Osteoblast (primary cell): ENCODE results near the gene OR2V2. TPM values are rescaled to one million over a fixed set of nuclear protein-coding genes. Genes with fewer than 3 reads are reported as not detected.

Source experiments
- DNase-seq: peaks from one replicate; pipeline ENCODE4 v3.0.0; 2011; ENCODE audit warnings: low spot score, mixed read lengths; ENCODE audit not compliant: insufficient read length; ENCODE audit errors: missing footprints
- H2AFZ ChIP-seq: 2 replicates; pipeline ENCODE4 v1.6.0; 2011; ENCODE audit warnings: mild to moderate bottlenecking, low read length
- H3K27ac ChIP-seq: 2 replicates; pipeline ENCODE4 v1.5.1; 2011; ENCODE audit warnings: mild to moderate bottlenecking, low read depth, low read length, moderate library complexity
- H3K27me3 ChIP-seq: 2 replicates; pipeline ENCODE4 v1.6.0; 2012; ENCODE audit warnings: mild to moderate bottlenecking, control low read depth, inconsistent platforms, low read length, moderate library complexity; ENCODE audit not compliant: insufficient read depth
- H3K36me3 ChIP-seq: 2 replicates; pipeline ENCODE4 v1.5.1; 2011; ENCODE audit warnings: mild to moderate bottlenecking, low read length, control low read depth, moderate library complexity; ENCODE audit not compliant: insufficient read depth
- H3K4me1 ChIP-seq: 2 replicates; pipeline ENCODE4 v1.5.1; 2011; ENCODE audit warnings: mild to moderate bottlenecking, low read length, control low read depth, moderate library complexity; ENCODE audit not compliant: insufficient read depth
- H3K4me2 ChIP-seq: 2 replicates; pipeline ENCODE4 v1.6.0; 2011; ENCODE audit warnings: mild to moderate bottlenecking, low read length; ENCODE audit not compliant: insufficient read depth
- H3K4me3 ChIP-seq: fragments of 200-600 bp; sonication (generic); 3 replicates; pipeline ENCODE4 v1.5.1; 2012; ENCODE audit warnings: mild to moderate bottlenecking, low read length, inconsistent platforms; ENCODE audit not compliant: insufficient read depth
- H3K79me2 ChIP-seq: 2 replicates; pipeline ENCODE4 v1.6.0; 2012; ENCODE audit warnings: mild to moderate bottlenecking, low read length, control low read depth, inconsistent platforms; ENCODE audit not compliant: insufficient read depth
- H3K9me3 ChIP-seq: 2 replicates; pipeline ENCODE4 v1.5.1; 2011; ENCODE audit warnings: low read depth, low read length, control low read depth
- H4K20me1 ChIP-seq: 2 replicates; pipeline ENCODE4 v1.6.0; 2012; ENCODE audit warnings: mild to moderate bottlenecking, low read length, control low read depth; ENCODE audit not compliant: insufficient read depth
- total RNA-seq: library from RNA; depleted of rRNA; stranded (reverse); fragments of >200 nt; gene quantifications from 2 replicates; pipeline ENCODE4 v1.2.3, GENCODE V29; 2012
- TF ChIP-seq, protein P1 (sequence below): IDR thresholded peaks from 2 replicates; pipeline ENCODE4 v1.5.1; 2011; ENCODE audit warnings: mild to moderate bottlenecking, low read depth, low read length, moderate library complexity; ENCODE audit errors: extremely low read depth

The OR2V2 gene
- total RNA-seq, 1 donor: not detected

DNA sequence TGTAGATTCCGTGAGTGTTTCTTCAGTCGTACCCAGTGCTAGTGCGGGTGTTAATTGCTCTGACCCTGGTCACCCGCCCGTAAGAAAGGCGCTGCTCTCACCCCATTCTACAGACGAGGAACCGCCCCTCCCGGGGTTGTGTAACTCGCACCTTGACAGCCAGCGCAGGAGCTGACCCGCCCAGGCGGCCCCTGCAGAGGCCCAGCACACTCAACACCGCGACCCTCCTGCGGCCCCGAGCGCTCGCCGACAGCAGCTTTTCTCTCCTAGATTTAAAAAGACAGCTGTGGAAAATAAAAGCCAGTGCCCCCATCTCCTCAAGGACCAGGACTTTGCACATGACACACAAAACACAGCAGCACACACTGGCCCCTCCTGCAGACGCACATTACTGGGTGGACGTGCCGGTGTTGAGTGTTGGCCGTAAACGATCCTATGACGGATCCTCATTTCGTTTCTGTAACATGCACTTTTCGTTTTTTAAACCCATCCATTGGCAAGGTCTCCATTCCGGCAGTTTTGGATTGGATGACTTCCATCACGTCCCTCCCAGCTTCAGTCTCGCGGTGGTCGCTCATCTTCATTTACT lies 22.9 kb downstream of the OR2V2 start:
- H3K9me3 ChIP-seq: no peaks in the 10 kb centered on the region
- no peaks in the 10 kb centered on the region for H3K27me3 ChIP-seq
- H3K4me3 ChIP-seq: peak overlapping the region; percentile 47
- no peaks in the 10 kb centered on the region for H3K79me2 ChIP-seq
- no peak overlapping the region for H3K27ac ChIP-seq
- H3K36me3 ChIP-seq: no peaks in the 10 kb centered on the region
- H4K20me1 ChIP-seq: no peaks in the 10 kb centered on the region
- TF ChIP-seq, protein P1, sequence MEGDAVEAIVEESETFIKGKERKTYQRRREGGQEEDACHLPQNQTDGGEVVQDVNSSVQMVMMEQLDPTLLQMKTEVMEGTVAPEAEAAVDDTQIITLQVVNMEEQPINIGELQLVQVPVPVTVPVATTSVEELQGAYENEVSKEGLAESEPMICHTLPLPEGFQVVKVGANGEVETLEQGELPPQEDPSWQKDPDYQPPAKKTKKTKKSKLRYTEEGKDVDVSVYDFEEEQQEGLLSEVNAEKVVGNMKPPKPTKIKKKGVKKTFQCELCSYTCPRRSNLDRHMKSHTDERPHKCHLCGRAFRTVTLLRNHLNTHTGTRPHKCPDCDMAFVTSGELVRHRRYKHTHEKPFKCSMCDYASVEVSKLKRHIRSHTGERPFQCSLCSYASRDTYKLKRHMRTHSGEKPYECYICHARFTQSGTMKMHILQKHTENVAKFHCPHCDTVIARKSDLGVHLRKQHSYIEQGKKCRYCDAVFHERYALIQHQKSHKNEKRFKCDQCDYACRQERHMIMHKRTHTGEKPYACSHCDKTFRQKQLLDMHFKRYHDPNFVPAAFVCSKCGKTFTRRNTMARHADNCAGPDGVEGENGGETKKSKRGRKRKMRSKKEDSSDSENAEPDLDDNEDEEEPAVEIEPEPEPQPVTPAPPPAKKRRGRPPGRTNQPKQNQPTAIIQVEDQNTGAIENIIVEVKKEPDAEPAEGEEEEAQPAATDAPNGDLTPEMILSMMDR: no peak
- H2AFZ ChIP-seq: peak overlapping the region; percentile 60
- DNase-seq: peak; percentile 65
- H3K4me1 ChIP-seq: peaks cover 17% of the 10 kb centered on the region
- H3K4me2 ChIP-seq: peak overlapping the region; percentile 72

DNA sequence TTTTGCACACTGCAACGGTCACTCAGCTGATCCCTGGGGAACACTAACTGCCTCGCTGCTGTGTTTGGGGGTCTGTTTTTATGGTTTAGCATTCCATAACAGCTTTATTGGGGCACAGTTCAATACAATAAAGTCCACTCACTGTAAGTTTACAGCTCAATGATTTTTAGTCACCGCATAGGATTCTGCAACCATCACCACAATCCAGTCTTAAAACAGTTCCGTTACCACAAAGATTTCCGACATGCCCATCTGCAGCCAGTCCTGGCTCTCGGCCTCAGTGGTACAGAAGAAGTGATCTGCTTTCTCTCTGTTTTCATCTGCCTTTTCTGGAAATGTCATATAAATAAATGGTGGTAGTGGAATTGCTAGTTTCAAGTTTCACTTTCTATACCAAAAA lies 23.6 kb downstream of the OR2V2 start:
- Histone ChIP-seq H4K20me1 (no peaks in the 10 kb centered on the region), H3K4me1 (peaks cover 17% of the 10 kb centered on the region), H3K36me3 (no peaks in the 10 kb centered on the region), H2AFZ (no peak overlapping the region), H3K4me3 (no peak overlapping the region), H3K79me2 (no peaks in the 10 kb centered on the region), H3K4me2 (peak overlapping the region; percentile 72), H3K27me3 (no peaks in the 10 kb centered on the region), H3K27ac (no peak overlapping the region), H3K9me3 (no peaks in the 10 kb centered on the region)
- TF ChIP-seq, protein P1: no peak
- peak; percentile 79 for DNase-seq

DNA sequence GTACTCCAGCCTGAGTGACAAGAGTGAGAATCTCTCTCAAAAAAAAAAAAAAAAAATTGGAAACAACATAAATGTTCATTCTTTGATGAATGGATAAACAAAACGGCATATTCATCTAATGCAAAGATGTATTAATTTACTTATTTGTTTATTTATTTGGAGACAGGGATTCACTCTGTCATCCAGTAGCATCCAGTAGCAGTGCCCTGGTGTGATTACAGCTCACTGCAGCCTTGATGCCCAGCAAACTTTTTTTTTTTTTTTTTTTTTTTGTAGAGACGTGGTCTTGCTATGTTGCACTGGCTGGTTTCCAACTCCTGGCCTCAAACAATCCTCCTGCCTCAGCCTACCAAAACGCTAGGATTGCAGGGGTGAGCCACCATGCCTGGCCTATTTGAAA lies 24.4 kb downstream of the OR2V2 start:
- no peak overlapping the region for H3K4me3 ChIP-seq
- H3K79me2 ChIP-seq: no peaks in the 10 kb centered on the region
- TF ChIP-seq, protein P1: no peak
- no peaks in the 10 kb centered on the region for H4K20me1 ChIP-seq
- peaks cover 17% of the 10 kb centered on the region for H3K4me1 ChIP-seq
- no peaks in the 10 kb centered on the region for H3K36me3 ChIP-seq
- H2AFZ ChIP-seq: no peak overlapping the region
- H3K27ac ChIP-seq: no peak overlapping the region
- DNase-seq: no peak
- no peaks in the 10 kb centered on the region for H3K27me3 ChIP-seq
- H3K4me2 ChIP-seq: no peak overlapping the region
- no peaks in the 10 kb centered on the region for H3K9me3 ChIP-seq

DNA sequence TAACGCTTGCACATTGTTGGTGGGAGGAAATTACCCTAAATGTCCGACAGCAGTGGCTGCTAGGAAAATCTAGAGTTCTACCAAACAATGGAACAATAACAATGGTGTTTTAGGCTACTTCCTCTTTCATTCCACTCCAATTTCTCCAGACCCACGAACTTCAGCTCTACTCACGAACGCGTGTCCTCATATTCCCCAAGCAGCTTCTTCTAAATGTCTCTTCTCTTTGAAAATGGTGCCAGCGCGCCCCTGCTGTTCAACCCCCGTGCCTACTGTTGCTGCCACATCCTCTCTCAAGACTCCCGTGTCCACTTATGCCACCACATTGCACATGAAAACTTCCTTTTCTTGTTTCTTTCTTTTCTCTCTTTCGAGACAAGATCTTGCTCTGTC lies 25.6 kb downstream of the OR2V2 start:
- Histone ChIP-seq H3K27me3 (no peaks in the 10 kb centered on the region), H3K9me3 (no peaks in the 10 kb centered on the region), H3K27ac (no peak overlapping the region), H3K4me3 (peak overlapping the region; percentile 31), H2AFZ (no peak overlapping the region), H3K4me1 (peaks cover 17% of the 10 kb centered on the region), H3K79me2 (no peaks in the 10 kb centered on the region), H4K20me1 (no peaks in the 10 kb centered on the region), H3K36me3 (no peaks in the 10 kb centered on the region), H3K4me2 (peak overlapping the region; percentile 58)
- TF ChIP-seq, protein P1: no peak
- DNase-seq: no peak
